CD4-positive, alpha-beta T cell treated with Interleukin-6 for 4 hours (primary cell): ENCODE measurements around the gene KCNMA1.
"Not testable (repeated sequence)": the region's sequence is repeated elsewhere in the genome, so short reads cannot be mapped to it uniquely, and the experiment has no call there.

Source experiments
- DNase-seq: peaks from one replicate; pipeline ENCODE4 v3.0.0-alpha.2; 2020; ENCODE audit warnings: mixed read lengths

Gene KCNMA1

GRCh38 chr10:77578583-77579227 lies 58.9 kb downstream of the KCNMA1 start:
- no peak for DNase-seq

- no peak for DNase-seq
Measured at GRCh38 chr10:77577666-77578229, 59.9 kb downstream of the KCNMA1 start.

- no peak for DNase-seq
Measured at GRCh38 chr10:77576444-77577032, 61.1 kb downstream of the KCNMA1 start.

- no peak for DNase-seq
Measured at GRCh38 chr10:77576007-77576367, 61.6 kb downstream of the KCNMA1 start.

- no peak for DNase-seq
Measured at GRCh38 chr10:77575271-77576006, 62.2 kb downstream of the KCNMA1 start.

GRCh38 chr10:77574438-77574837 lies 63.2 kb downstream of the KCNMA1 start:
- no peak for DNase-seq

GRCh38 chr10:77572520-77572919 lies 65.1 kb downstream of the KCNMA1 start:
- not testable (repeated sequence) for DNase-seq

GRCh38 chr10:77571490-77571889 lies 66.1 kb downstream of the KCNMA1 start:
- no peak for DNase-seq

GRCh38 chr10:77566914-77567566 lies 70.6 kb downstream of the KCNMA1 start:
- DNase-seq = no peak

GRCh38 chr10:77566236-77566635 lies 71.4 kb downstream of the KCNMA1 start:
- DNase-seq = no peak

- no peak for DNase-seq
Measured at GRCh38 chr10:77565590-77566023, 72.0 kb downstream of the KCNMA1 start.

- no peak for DNase-seq
Measured at GRCh38 chr10:77564731-77565589, 72.6 kb downstream of the KCNMA1 start.

- DNase-seq = no peak
Measured at GRCh38 chr10:77563638-77564270, 73.9 kb downstream of the KCNMA1 start.

- DNase-seq = no peak
Measured at GRCh38 chr10:77562742-77563141, 74.9 kb downstream of the KCNMA1 start.

- DNase-seq = no peak
Measured at GRCh38 chr10:77561991-77562390, 75.6 kb downstream of the KCNMA1 start.

GRCh38 chr10:77560471-77560870 lies 77.1 kb downstream of the KCNMA1 start:
- DNase-seq = no peak

GRCh38 chr10:77560052-77560451 lies 77.6 kb downstream of the KCNMA1 start:
- no peak for DNase-seq

- no peak for DNase-seq
Measured at GRCh38 chr10:77556990-77557601, 80.5 kb downstream of the KCNMA1 start.

GRCh38 chr10:77555591-77556212 lies 81.9 kb downstream of the KCNMA1 start:
- DNase-seq = no peak

GRCh38 chr10:77554996-77555397 lies 82.6 kb downstream of the KCNMA1 start:
- no peak for DNase-seq

GRCh38 chr10:77553966-77554365 lies 83.6 kb downstream of the KCNMA1 start:
- DNase-seq = no peak
